K562 (cell line): Measurements from ENCODE around the gene PPP1R13L. TPM values are rescaled to one million over a fixed set of nuclear protein-coding genes. Genes with fewer than 3 reads are reported as not detected.

Experiments
- ATF1 ChIP-seq, 2 experiments: fragments of 450-650 bp in 1 of 2; IDR thresholded peaks; 2 replicates each; pipeline ENCODE4 v1.6.1; 2016; ENCODE audit warnings: missing compliant biosample characterization in 1 of 2, missing genetic modification characterization in 1 of 2
- BRD9 ChIP-seq: fragments of 450-650 bp; IDR thresholded peaks from 2 replicates; pipeline ENCODE4 v1.6.1; 2018; ENCODE audit warnings: low read depth; ENCODE audit not compliant: partially characterized antibody
- ESRRA ChIP-seq: fragments of 450-650 bp; IDR thresholded peaks from 2 replicates; pipeline ENCODE4 v1.6.1; 2014; ENCODE audit warnings: low read depth, mild to moderate bottlenecking, moderate library complexity, borderline replicate concordance
- ETV1 ChIP-seq: fragments of 450-650 bp; conservative IDR thresholded peaks from 2 replicates; pipeline ENCODE4 v1.6.1; 2016; ENCODE audit warnings: missing genetic modification characterization, control low read depth, low read depth, missing compliant biosample characterization
- HMG20B ChIP-seq: fragments of 250-450 bp; sonication (Bioruptor Pico); IDR thresholded peaks from 2 replicates; pipeline ENCODE4 v1.5.0; 2021; ENCODE audit warnings: mild to moderate bottlenecking
- MED1 ChIP-seq: sonication (generic); formaldehyde crosslinking; IDR thresholded peaks from 2 replicates; pipeline ENCODE4 v1.8.1; 2023; ENCODE audit warnings: missing genetic modification reagents, borderline replicate concordance
- NONO ChIP-seq, 2 experiments: fragments of 200-400 bp in 1 of 2; fragments of 450-650 bp in 1 of 2; formaldehyde crosslinking in 1 of 2; IDR thresholded peaks; 2 replicates each; pipeline ENCODE4 v1.6.1; 2017; ENCODE audit warnings: low read depth in 2 of 2, mild to moderate bottlenecking in 2 of 2, moderate library complexity in 2 of 2, low read length in 1 of 2
- PCBP1 ChIP-seq: fragments of 200-400 bp; formaldehyde crosslinking; IDR thresholded peaks from 2 replicates; pipeline ENCODE4 v1.6.1; 2018; ENCODE audit warnings: mild to moderate bottlenecking, low read depth, low read length; ENCODE audit not compliant: poor library complexity, severe bottlenecking
- SIX5 ChIP-seq, 2 experiments: IDR thresholded peaks; 2 replicates each; pipeline ENCODE4 v1.6.1; 2011; ENCODE audit warnings: low read length in 2 of 2, borderline replicate concordance in 1 of 2, low read depth in 1 of 2, mild to moderate bottlenecking in 1 of 2, moderate library complexity in 1 of 2; ENCODE audit not compliant: insufficient read depth in 1 of 2
- SREBF1 ChIP-seq: fragments of 150-350 bp; IDR thresholded peaks from 2 replicates; pipeline ENCODE4 v1.6.1; 2014; ENCODE audit warnings: antibody characterized with exemption, low read depth, low read length, borderline replicate concordance
- SUPT5H ChIP-seq: fragments of 450-650 bp; IDR thresholded peaks from 2 replicates; pipeline ENCODE4 v1.6.1; 2016
- TOE1 ChIP-seq, 2 experiments: fragments of 450-650 bp in 1 of 2; sonication (generic) in 1 of 2; formaldehyde crosslinking in 1 of 2; IDR thresholded peaks; 2 replicates each; pipeline versions ENCODE4 v1.7.1 to v1.8.0; 2016 to 2022; ENCODE audit warnings: borderline replicate concordance in 2 of 2, mild to moderate bottlenecking in 2 of 2, antibody characterized with exemption in 1 of 2, inconsistent platforms in 1 of 2, low read depth in 1 of 2, missing genetic modification reagents in 1 of 2, moderate library complexity in 1 of 2
- XRCC3 ChIP-seq: fragments of 450-650 bp; IDR thresholded peaks from 2 replicates; pipeline ENCODE4 v1.6.1; 2017; ENCODE audit warnings: mild to moderate bottlenecking, moderate library complexity
- ZC3H8 ChIP-seq: fragments of 450-650 bp; IDR thresholded peaks from 2 replicates; pipeline ENCODE4 v1.6.1; 2017
- ZFPM2 ChIP-seq: fragments of 250-450 bp; sonication (Bioruptor Pico); IDR thresholded peaks from 2 replicates; pipeline ENCODE4 v1.5.1; 2022; ENCODE audit warnings: mild to moderate bottlenecking
- ZNF124 ChIP-seq: sonication (generic); formaldehyde crosslinking; IDR thresholded peaks from 2 replicates; pipeline ENCODE4 v1.8.1; 2022; ENCODE audit warnings: missing genetic modification reagents
- ZNF143 ChIP-seq: sonication (generic); formaldehyde crosslinking; IDR thresholded peaks from 2 replicates; pipeline ENCODE4 v1.9.0; 2022; ENCODE audit warnings: mild to moderate bottlenecking, missing genetic modification reagents
- ZNF184 ChIP-seq: sonication (generic); formaldehyde crosslinking; IDR thresholded peaks from 2 replicates; pipeline ENCODE4 v1.5.0; 2020; ENCODE audit warnings: missing genetic modification reagents
- ZSCAN32 ChIP-seq: fragments of 450-650 bp; formaldehyde crosslinking; IDR thresholded peaks from 2 replicates; pipeline ENCODE4 v1.4.0; 2020; ENCODE audit warnings: mild to moderate bottlenecking, moderate library complexity
- polyA plus RNA-seq, 8 experiments: library from polyadenylated mRNA; depleted of rRNA in 4 of 8; stranded (reverse) in 5 of 8; unstranded in 3 of 8; fragments of >200 nt; fragmentation: Nextera tagmentation in 2 of 8; fragmentation: Illumina TruSeq in 1 of 8; extraction: Ambion mirVana in 2 of 8; extraction: Trizol in 1 of 8; gene quantifications; 2 replicates each; pipeline versions ENCODE4 v1.2.1 to v1.2.3, GENCODE V29; 2011 to 2014; ENCODE audit warnings: inconsistent platforms in 1 of 8, missing spikeins in 1 of 8
- total RNA-seq, 7 experiments: library from RNA; depleted of rRNA in 6 of 7; stranded (reverse); fragments of >200 nt in 6 of 7; fragmentation: Illumina TruSeq in 2 of 7; extraction: Trizol in 2 of 7; gene quantifications; 2 replicates each; pipeline versions ENCODE4 v1.2.1 to v1.2.3, GENCODE V29; 2011 to 2021; ENCODE audit warnings: low replicate concordance in 1 of 7
- TF ChIP-seq, protein P1 (sequence below), 2 experiments: fragments of 450-650 bp in 1 of 2; sonication (generic) in 1 of 2; formaldehyde crosslinking; conservative IDR thresholded peaks; 2 replicates each; pipeline versions ENCODE4 v1.4.0 to v1.8.1; 2020 to 2022; ENCODE audit warnings: mild to moderate bottlenecking in 1 of 2, missing genetic modification reagents in 1 of 2
- TF ChIP-seq, protein P2 (sequence below): fragments of 450-650 bp; IDR thresholded peaks from 2 replicates; pipeline ENCODE4 v1.6.1; 2017; ENCODE audit warnings: mild to moderate bottlenecking, moderate library complexity
- TF ChIP-seq, protein P3 (sequence below), 2 experiments: IDR thresholded peaks; 2 replicates each; pipeline ENCODE4 v1.6.1; 2012; ENCODE audit warnings: improper control_type of control experiment in 2 of 2, low read depth in 2 of 2, low read length in 2 of 2, borderline replicate concordance in 1 of 2

The PPP1R13L gene
- total and polyA plus RNA-seq, 9 of the 15 experiments (the other 6 are each of a cell fraction or from before 2014, with no cell fraction given) = 0.32 to 6.7 (median 2.0) TPM

DNA sequence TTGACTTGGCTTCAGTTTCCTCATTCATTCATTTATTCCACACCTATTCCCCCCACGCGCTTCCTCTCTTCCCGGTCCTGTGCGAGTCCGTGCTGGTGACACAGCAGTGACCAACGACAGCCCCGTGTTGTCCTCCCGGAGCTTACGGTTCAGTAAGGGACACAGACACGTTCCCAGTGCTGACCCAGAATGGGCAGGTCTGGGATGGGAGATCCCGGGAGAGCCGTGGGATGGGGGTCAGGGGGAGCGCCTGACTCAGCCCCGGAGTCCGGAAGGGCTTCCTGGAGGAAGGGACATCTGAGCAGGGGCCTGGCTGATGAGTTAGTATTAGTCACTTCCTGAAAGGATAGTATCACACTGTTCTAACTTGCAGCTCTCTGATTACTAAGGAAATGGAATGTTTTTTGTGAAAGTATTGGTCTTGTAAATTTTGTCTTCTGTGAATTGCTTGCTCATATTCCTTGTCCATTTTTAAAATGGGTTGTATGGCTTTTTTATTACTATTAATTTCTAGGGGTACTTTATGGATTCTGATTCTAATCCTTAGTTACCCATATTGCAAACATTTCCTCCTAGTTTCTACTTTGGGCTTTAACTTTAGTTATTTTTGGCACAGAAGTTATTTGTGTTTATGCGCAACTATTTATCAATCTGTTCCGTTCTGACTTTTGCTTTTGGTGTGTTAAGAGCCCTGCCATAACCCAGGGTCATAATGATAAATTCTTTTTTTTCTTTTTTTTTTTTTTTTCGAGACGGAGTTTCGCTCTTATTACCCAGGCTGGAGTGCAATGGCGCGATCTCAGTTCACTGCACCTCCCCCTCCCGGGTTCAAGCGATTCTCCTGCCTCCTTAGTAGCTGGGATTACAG, 19.6 kb upstream of the PPP1R13L start (continued):
- TF ChIP-seq ZFPM2 (no peak), HMG20B (no peak), ZSCAN32 (CRISPR knock-in tag) (no peak), SREBF1 (no peak), ZNF184 (CRISPR knock-in tag) (no peak), ZC3H8 (no peak), PCBP1 (no peak), XRCC3 (no peak), ESRRA (peak; percentile 1; the same call in 1 of the 2 replicates), ZNF124 (CRISPR knock-in tag) (no peak), BRD9 (peak; percentile 81), ATF1 (CRISPR knock-in tag; IDR thresholded peaks at IDR 0.05) (no peak), ATF1 (tag; IDR thresholded peaks at IDR 0.05) (0 out of 2 replicates have a peak, but pooled peaks have one; percentile 48), SIX5 (IDR thresholded peaks at IDR 0.05; ENCODE audit: borderline replicate concordance in 1 of 2, insufficient read depth in 1 of 2, low read depth in 1 of 2, low read length in 2 of 2) (no peak), ZNF143 (CRISPR knock-in tag) (no peak), ETV1 (tag) (peak; percentile 99), TOE1 (IDR thresholded peaks at IDR 0.05; ENCODE audit: borderline replicate concordance) (peak; percentile 81), TOE1 (CRISPR knock-in tag; IDR thresholded peaks at IDR 0.05; ENCODE audit: borderline replicate concordance, low read depth) (no peak), NONO (IDR thresholded peaks at IDR 0.05; ENCODE audit: low read depth in 2 of 2, low read length in 1 of 2) (no peak), SUPT5H (peak; percentile 83), MED1 (CRISPR knock-in tag) (no peak)
- TF ChIP-seq, protein P1, sequence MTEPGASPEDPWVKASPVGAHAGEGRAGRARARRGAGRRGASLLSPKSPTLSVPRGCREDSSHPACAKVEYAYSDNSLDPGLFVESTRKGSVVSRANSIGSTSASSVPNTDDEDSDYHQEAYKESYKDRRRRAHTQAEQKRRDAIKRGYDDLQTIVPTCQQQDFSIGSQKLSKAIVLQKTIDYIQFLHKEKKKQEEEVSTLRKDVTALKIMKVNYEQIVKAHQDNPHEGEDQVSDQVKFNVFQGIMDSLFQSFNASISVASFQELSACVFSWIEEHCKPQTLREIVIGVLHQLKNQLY (CRISPR knock-in tag; conservative IDR thresholded peaks at IDR 0.05) = no peak
- TF ChIP-seq, protein P2, sequence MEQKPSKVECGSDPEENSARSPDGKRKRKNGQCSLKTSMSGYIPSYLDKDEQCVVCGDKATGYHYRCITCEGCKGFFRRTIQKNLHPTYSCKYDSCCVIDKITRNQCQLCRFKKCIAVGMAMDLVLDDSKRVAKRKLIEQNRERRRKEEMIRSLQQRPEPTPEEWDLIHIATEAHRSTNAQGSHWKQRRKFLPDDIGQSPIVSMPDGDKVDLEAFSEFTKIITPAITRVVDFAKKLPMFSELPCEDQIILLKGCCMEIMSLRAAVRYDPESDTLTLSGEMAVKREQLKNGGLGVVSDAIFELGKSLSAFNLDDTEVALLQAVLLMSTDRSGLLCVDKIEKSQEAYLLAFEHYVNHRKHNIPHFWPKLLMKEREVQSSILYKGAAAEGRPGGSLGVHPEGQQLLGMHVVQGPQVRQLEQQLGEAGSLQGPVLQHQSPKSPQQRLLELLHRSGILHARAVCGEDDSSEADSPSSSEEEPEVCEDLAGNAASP = no peak
- TF ChIP-seq, protein P3, sequence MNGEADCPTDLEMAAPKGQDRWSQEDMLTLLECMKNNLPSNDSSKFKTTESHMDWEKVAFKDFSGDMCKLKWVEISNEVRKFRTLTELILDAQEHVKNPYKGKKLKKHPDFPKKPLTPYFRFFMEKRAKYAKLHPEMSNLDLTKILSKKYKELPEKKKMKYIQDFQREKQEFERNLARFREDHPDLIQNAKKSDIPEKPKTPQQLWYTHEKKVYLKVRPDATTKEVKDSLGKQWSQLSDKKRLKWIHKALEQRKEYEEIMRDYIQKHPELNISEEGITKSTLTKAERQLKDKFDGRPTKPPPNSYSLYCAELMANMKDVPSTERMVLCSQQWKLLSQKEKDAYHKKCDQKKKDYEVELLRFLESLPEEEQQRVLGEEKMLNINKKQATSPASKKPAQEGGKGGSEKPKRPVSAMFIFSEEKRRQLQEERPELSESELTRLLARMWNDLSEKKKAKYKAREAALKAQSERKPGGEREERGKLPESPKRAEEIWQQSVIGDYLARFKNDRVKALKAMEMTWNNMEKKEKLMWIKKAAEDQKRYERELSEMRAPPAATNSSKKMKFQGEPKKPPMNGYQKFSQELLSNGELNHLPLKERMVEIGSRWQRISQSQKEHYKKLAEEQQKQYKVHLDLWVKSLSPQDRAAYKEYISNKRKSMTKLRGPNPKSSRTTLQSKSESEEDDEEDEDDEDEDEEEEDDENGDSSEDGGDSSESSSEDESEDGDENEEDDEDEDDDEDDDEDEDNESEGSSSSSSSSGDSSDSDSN (IDR thresholded peaks at IDR 0.05; ENCODE audit: borderline replicate concordance in 1 of 2, low read depth in 2 of 2, low read length in 2 of 2) = peak; percentile 14 to 31; a peak in 1 of 4 replicates
